Pancreas (tissue), 10 donors: ENCODE results near the gene CDKN1A. TPM values are rescaled to one million over a fixed set of nuclear protein-coding genes. Genes with fewer than 3 reads are reported as not detected.

Experiments
- ATAC-seq, 4 donors: fragments of 200-7000 bp; cut with Tn5 transposase; one replicate each; pipeline versions ENCODE4 v1.8.0 to v1.9.1; 2020; ENCODE audit warnings: mild to moderate bottlenecking in 4 of 4, moderate library complexity in 4 of 4
- DNase-seq, 6 donors: peaks; one replicate each; pipeline ENCODE4 v3.0.0-alpha.2; 2020
- FAIRE-seq: peaks from 2 replicates; lab custom pipeline; 2012; peaks lifted over from hg19 to GRCh38; lab: Jason Lieb, UNC
- H3K27ac ChIP-seq, 4 donors: fragments of 200-600 bp; sonication (generic); 1 replicate in 3 of 4; 2 replicates in 1 of 4; pipeline versions ENCODE4 v1.5.0 to v1.8.0; 2020
- H3K27me3 ChIP-seq, 4 donors: fragments of 200-600 bp; one replicate each; pipeline ENCODE4 v1.8.0; 2021
- H3K36me3 ChIP-seq, 3 donors: fragments of 200-600 bp; sonication (generic) in 1 of 3; one replicate each; pipeline versions ENCODE4 v1.5.0 to v1.8.0; 2020 to 2021
- H3K4me1 ChIP-seq, 3 donors: fragments of 200-600 bp; one replicate each; pipeline ENCODE4 v1.8.0; 2021
- H3K4me3 ChIP-seq, 4 donors: fragments of 200-600 bp; sonication (generic) in 2 of 4; one replicate each; pipeline versions ENCODE4 v1.5.0 to v1.8.0; 2020 to 2021
- H3K9me3 ChIP-seq, 4 donors: fragments of 200-600 bp; one replicate each; pipeline ENCODE4 v1.8.0; 2021
- WGBS, 2 donors: extraction: QIAGEN DNeasy Blood & Tissue Kit; methylation state at CpG; one replicate each; pipeline ENCODE4 v1.1.7; 2013; 5-methylcytosine and 5-hydroxymethylcytosine counted together
- intact Hi-C, 3 donors: fragments of 100-400 bp; cut with DNase I; formaldehyde crosslinking; loops; one replicate each; pipeline versions ENCODE4 v1.11.1 to v1.14.2; 2022
- polyA plus RNA-seq, 2 donors: library from polyadenylated mRNA; stranded (reverse); fragments of 200-250 nt; gene quantifications; one replicate each; pipeline ENCODE4 v1.2.3, GENCODE V29; 2013
- total RNA-seq, 6 donors: library from RNA; stranded (reverse); fragmentation: NEBNext Ultra II Directional in 4 of 6; extraction: Animal tissue kit (Norgen Biotek cat#: 25700) in 4 of 6; gene quantifications; one replicate each; pipeline versions ENCODE4 v1.2.1 to v1.2.4, GENCODE V29; 2021 to 2023
- TF ChIP-seq, protein P1 (sequence below), 4 donors: fragments of 200-600 bp; sonication (generic) in 3 of 4; IDR thresholded peaks; one replicate each; pipeline versions ENCODE4 v1.5.0 to v1.8.0; 2021; ENCODE audit warnings: antibody characterized with exemption in 4 of 4
- donor health status: healthy with polysubstance abuse.
- donor health status: DM: no; HTN: no; CAD: no; lungs with moderate emphysema.
- donor health status: DM: no; HTN: no; CAD: no.
- donor health status: control.
- donor health status: control.
- donor health status: Bipolar disorder and iron deficiency.
- donor health status: DM: yes; HTN: yes; CAD: no.
- donor health status: DM: no; HTN: no; CAD: no.
- donor health status: DM: no; HTN: no; CAD: no.
- donor health status: DM: yes; HTN: yes; CAD: no.

Gene CDKN1A
- total and polyA plus RNA-seq, 8 donors = 22.3 to 178 (median 44.1) TPM

DNA sequence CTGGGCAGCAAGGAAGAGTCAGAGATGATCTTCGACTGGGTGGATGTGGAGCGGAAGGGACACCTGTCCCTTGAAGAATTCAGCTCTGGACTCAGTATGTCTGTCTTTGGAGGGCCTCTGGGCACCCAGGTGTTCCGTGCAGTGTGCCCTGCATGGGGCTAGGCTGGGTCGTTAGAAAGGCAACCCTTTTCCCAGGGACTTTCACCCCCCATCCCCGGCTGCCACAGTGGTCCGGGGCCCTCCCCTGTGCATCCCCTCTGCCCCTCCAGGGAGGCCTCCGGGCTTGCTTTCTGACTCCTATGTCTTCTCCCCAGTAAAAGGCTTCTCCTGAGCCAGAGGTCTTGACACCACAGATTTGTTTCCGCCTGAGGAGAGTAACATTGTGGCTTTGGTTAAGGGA is 35.3 kb downstream of the CDKN1A start:
- Histone ChIP-seq H3K4me1 (no peaks in the 10 kb centered on the region), H3K36me3 (no peaks in the 10 kb centered on the region), H3K27ac (no peak overlapping the region), H3K4me3 (no peak overlapping the region), H3K9me3 (no peaks in the 10 kb centered on the region), H3K27me3 (no peaks in the 10 kb centered on the region)
- intact Hi-C loops = no loop called here
- DNase-seq (no peak), FAIRE-seq (no peak), ATAC-seq (no peak)
- TF ChIP-seq, protein P1, sequence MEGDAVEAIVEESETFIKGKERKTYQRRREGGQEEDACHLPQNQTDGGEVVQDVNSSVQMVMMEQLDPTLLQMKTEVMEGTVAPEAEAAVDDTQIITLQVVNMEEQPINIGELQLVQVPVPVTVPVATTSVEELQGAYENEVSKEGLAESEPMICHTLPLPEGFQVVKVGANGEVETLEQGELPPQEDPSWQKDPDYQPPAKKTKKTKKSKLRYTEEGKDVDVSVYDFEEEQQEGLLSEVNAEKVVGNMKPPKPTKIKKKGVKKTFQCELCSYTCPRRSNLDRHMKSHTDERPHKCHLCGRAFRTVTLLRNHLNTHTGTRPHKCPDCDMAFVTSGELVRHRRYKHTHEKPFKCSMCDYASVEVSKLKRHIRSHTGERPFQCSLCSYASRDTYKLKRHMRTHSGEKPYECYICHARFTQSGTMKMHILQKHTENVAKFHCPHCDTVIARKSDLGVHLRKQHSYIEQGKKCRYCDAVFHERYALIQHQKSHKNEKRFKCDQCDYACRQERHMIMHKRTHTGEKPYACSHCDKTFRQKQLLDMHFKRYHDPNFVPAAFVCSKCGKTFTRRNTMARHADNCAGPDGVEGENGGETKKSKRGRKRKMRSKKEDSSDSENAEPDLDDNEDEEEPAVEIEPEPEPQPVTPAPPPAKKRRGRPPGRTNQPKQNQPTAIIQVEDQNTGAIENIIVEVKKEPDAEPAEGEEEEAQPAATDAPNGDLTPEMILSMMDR (IDR thresholded peaks at IDR 0.05) = no peak
- WGBS, 2 donors = 81 to 82% methylated on average over 8 of the region's 8 CpGs

GRCh38 chr6:36714511-36714910 is 36.0 kb downstream of the CDKN1A start:
- no peak overlapping the region for H3K27ac ChIP-seq
- WGBS, 2 donors = 82 to 83% methylated on average over 7 to 10 of the region's 10 CpGs
- no peaks in the 10 kb centered on the region for H3K36me3 ChIP-seq
- DNase-seq (no peak), ATAC-seq (no peak), FAIRE-seq (no peak)
- intact Hi-C loops = no loop called here
- no peak overlapping the region for H3K4me3 ChIP-seq
- no peaks in the 10 kb centered on the region for H3K9me3 ChIP-seq
- H3K4me1 ChIP-seq = no peaks in the 10 kb centered on the region
- TF ChIP-seq, protein P1 (IDR thresholded peaks at IDR 0.05) = no peak
- no peaks in the 10 kb centered on the region for H3K27me3 ChIP-seq

DNA sequence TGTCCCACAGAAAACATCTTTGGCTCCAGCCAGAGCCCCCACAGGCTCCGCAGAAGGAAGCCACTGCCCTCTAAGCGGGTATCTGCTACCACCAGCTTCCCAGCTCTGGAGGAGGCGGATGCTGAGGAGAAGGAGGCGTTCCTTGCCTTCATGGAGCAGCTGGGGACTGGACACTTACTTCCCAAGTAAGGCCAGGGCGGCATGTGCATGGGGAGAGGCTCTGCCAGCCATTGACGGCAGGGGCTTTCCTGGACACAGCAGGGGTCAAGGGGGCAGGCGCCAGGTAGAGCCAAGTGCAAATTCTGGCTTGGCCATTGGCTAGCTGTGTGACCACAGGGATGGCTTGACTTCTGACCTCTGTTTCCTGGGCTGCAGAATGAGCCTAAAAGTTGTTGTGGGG is 37.0 kb downstream of the CDKN1A start:
- 86 to 92% methylated on average over 7 of the region's 7 CpGs for whole genome bisulfite sequencing, 2 donors
- H3K9me3 ChIP-seq = no peaks in the 10 kb centered on the region
- no peaks in the 10 kb centered on the region for H3K36me3 ChIP-seq
- no peak overlapping the region for H3K27ac ChIP-seq
- TF ChIP-seq, protein P1 (IDR thresholded peaks at IDR 0.05) = no peak
- H3K27me3 ChIP-seq = no peaks in the 10 kb centered on the region
- ATAC-seq (no peak), FAIRE-seq (no peak), DNase-seq (no peak)
- no peaks in the 10 kb centered on the region for H3K4me1 ChIP-seq
- no peak overlapping the region for H3K4me3 ChIP-seq
- intact Hi-C loops = no loop called here

GRCh38 chr6:36716476-36717093 is 38.1 kb downstream of the CDKN1A start:
- Histone ChIP-seq H3K27me3 (no peaks in the 10 kb centered on the region), H3K4me3 (no peak overlapping the region), H3K27ac (no peak overlapping the region), H3K4me1 (no peaks in the 10 kb centered on the region), H3K9me3 (no peaks in the 10 kb centered on the region), H3K36me3 (no peaks in the 10 kb centered on the region)
- intact Hi-C loops = no loop called here
- TF ChIP-seq, protein P1 (IDR thresholded peaks at IDR 0.05) = no peak
- WGBS, 2 donors = 73 to 82% methylated on average over 8 of the region's 8 CpGs
- no peak for ATAC-seq
- DNase-seq = no peak
- FAIRE-seq = no peak

- TF ChIP-seq, protein P1 (IDR thresholded peaks at IDR 0.05) = no peak
These were observed 38.8 kb downstream of the CDKN1A start for GRCh38 chr6:36717231-36717825.

More at GRCh38 chr6:36717231-36717825, 38.8 kb downstream of the CDKN1A start:
- intact Hi-C loops = no loop called here
- FAIRE-seq (no peak), ATAC-seq (no peak), DNase-seq (no peak)
- Histone ChIP-seq H3K9me3 (no peaks in the 10 kb centered on the region), H3K27me3 (no peaks in the 10 kb centered on the region), H3K27ac (no peak overlapping the region), H3K4me3 (no peak overlapping the region), H3K36me3 (no peaks in the 10 kb centered on the region), H3K4me1 (no peaks in the 10 kb centered on the region)
- 66 to 76% methylated on average over 13 of the region's 13 CpGs for WGBS, 2 donors
